ENCODE measurements around the gene DACT1. TPM values are rescaled to one million over a fixed set of nuclear protein-coding genes. Genes with fewer than 3 reads are reported as not detected.

The DACT1 gene, protein sequence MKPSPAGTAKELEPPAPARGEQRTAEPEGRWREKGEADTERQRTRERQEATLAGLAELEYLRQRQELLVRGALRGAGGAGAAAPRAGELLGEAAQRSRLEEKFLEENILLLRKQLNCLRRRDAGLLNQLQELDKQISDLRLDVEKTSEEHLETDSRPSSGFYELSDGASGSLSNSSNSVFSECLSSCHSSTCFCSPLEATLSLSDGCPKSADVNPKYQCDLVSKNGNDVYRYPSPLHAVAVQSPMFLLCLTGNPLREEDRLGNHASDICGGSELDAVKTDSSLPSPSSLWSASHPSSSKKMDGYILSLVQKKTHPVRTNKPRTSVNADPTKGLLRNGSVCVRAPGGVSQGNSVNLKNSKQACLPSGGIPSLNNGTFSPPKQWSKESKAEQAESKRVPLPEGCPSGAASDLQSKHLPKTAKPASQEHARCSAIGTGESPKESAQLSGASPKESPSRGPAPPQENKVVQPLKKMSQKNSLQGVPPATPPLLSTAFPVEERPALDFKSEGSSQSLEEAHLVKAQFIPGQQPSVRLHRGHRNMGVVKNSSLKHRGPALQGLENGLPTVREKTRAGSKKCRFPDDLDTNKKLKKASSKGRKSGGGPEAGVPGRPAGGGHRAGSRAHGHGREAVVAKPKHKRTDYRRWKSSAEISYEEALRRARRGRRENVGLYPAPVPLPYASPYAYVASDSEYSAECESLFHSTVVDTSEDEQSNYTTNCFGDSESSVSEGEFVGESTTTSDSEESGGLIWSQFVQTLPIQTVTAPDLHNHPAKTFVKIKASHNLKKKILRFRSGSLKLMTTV
- total RNA-seq: 2.1 and 2.9 TPM in 2 replicates

DNA sequence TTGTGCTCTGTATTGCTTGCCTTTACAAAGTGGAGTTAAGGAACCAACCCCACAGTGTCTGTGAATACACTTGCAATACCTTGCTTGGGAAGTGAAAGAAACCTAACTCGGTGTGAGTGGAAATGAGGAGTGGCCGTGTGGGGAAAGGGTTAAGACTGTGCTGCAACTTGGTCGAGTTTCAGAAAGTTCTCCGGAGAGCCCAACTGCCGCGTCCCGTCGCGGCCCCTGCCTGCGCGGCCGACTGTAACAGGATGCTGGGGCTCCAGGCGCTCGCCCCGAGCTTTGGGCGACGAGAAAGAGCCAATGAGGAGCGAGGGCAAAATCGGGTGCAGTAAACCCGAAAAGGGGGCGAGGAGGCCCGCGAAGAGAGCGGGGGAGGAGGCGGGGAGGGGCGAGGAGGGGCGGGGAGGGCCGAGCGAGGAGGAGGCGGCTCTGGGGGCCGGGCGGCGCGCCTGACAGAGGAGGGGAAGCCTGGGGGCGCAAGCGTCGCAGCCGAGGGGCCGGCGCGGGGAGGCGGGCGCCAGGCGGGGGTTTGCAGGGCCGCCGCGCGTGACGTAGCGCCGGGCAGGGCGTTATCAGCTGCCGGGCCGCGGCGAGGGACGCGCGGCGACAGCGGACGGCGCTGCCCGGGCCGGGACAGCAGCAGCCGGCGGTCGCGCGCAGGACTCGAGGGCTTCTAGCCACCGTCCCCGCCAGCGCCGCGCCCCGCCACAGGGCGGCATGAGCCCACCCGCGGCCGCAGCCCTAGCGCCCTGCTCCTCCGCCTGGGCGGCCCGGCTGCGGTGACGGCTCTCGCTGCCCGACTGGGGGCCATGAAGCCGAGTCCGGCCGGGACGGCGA, at the start of gene DACT1:
Gene DACT1, plus strand, starts transcription at position 572 of the 840 bp plus-strand sequence. Its CDS starts 241 bp downstream, at position 813.

Other genes with a start within 250 kb of the DACT1 start
- not detected in 2 replicates for gene TOMM20L, start 242.0 kb upstream of the DACT1 start, total RNA-seq
- 21.4 and 24.3 TPM in 2 replicates for gene TIMM9, start 210.4 kb upstream of the DACT1 start, total RNA-seq
- 17.0 and 17.7 TPM in 2 replicates for gene KIAA0586, start 210.2 kb upstream of the DACT1 start, total RNA-seq

All from hair follicle dermal papilla cell (primary cell).